Liver (tissue), 9 donors: ENCODE data around the gene HMG20B. TPM values are rescaled to one million over a fixed set of nuclear protein-coding genes. Genes with fewer than 3 reads are reported as not detected.

Source experiments
- DNase-seq: peaks from one replicate; pipeline ENCODE4 v3.0.0-alpha.2; 2017; ENCODE audit warnings: low spot score
- H3K27ac ChIP-seq, 2 donors: one replicate each; pipeline ENCODE4 v1.7.0; 2013; ENCODE audit warnings: inconsistent platforms in 2 of 2, low read length in 2 of 2, control low read depth in 1 of 2, low read depth in 1 of 2, mild to moderate bottlenecking in 1 of 2
- H3K27me3 ChIP-seq, 4 donors: one replicate each; pipeline versions ENCODE4 v1.6.1 to v1.7.0; 2013; ENCODE audit warnings: low read length in 3 of 4, inconsistent platforms in 1 of 4, mild to moderate bottlenecking in 1 of 4, moderate library complexity in 1 of 4; ENCODE audit not compliant: control insufficient read depth in 4 of 4, insufficient read depth in 4 of 4
- H3K36me3 ChIP-seq, 4 donors: one replicate each; pipeline versions ENCODE4 v1.6.1 to v1.7.0; 2013; ENCODE audit warnings: low read length in 3 of 4, mild to moderate bottlenecking in 3 of 4, low read depth in 1 of 4, moderate library complexity in 1 of 4; ENCODE audit not compliant: control insufficient read depth in 4 of 4, insufficient read depth in 3 of 4
- H3K4me1 ChIP-seq, 4 donors: one replicate each; pipeline versions ENCODE4 v1.6.1 to v1.7.0; 2013; ENCODE audit warnings: low read length in 3 of 4, mild to moderate bottlenecking in 3 of 4, moderate library complexity in 1 of 4; ENCODE audit not compliant: control insufficient read depth in 4 of 4, insufficient read depth in 4 of 4
- H3K4me3 ChIP-seq, 3 donors: one replicate each; pipeline versions ENCODE4 v1.6.1 to v1.7.0; 2013; ENCODE audit warnings: low read length in 3 of 3, control low read depth in 1 of 3, low read depth in 1 of 3, mild to moderate bottlenecking in 1 of 3
- H3K9ac ChIP-seq, 2 donors: one replicate each; pipeline ENCODE4 v1.7.0; 2013; ENCODE audit warnings: low read length in 2 of 2, mild to moderate bottlenecking in 2 of 2, moderate library complexity in 2 of 2, control low read depth in 1 of 2, low read depth in 1 of 2
- H3K9me3 ChIP-seq, 4 donors: one replicate each; pipeline versions ENCODE4 v1.6.1 to v1.7.0; 2013; ENCODE audit warnings: low read length in 3 of 4; ENCODE audit not compliant: control insufficient read depth in 4 of 4
- ATF3 ChIP-seq: IDR thresholded peaks from 2 replicates; pipeline ENCODE4 v1.6.1; 2016; ENCODE audit warnings: antibody characterized with exemption
- CTCF ChIP-seq: fragments of 150-350 bp; IDR thresholded peaks from 2 replicates; pipeline ENCODE4 v1.5.1; 2017; ENCODE audit warnings: improper control_type of control experiment, low read depth, low read length; ENCODE audit not compliant: missing input control
- EGR1 ChIP-seq, 2 donors: IDR thresholded peaks; 2 replicates each; pipeline ENCODE4 v1.6.1; 2016 to 2018; ENCODE audit warnings: antibody characterized with exemption in 2 of 2, low read depth in 2 of 2
- FOXA1 ChIP-seq: IDR thresholded peaks from 2 replicates; pipeline ENCODE4 v1.6.1; 2016; ENCODE audit warnings: antibody characterized with exemption
- FOXA2 ChIP-seq: IDR thresholded peaks from 2 replicates; pipeline ENCODE4 v1.6.1; 2016; ENCODE audit warnings: antibody characterized with exemption
- HNF4A ChIP-seq, 2 donors: conservative IDR thresholded peaks; 2 replicates each; pipeline ENCODE4 v1.6.1; 2016; ENCODE audit warnings: antibody characterized with exemption in 2 of 2, mild to moderate bottlenecking in 2 of 2
- HNF4G ChIP-seq: IDR thresholded peaks from 2 replicates; pipeline ENCODE4 v1.6.1; 2016; ENCODE audit warnings: antibody characterized with exemption
- JUND ChIP-seq, 2 donors: IDR thresholded peaks; 2 replicates each; pipeline ENCODE4 v1.6.1; 2016; ENCODE audit warnings: antibody characterized with exemption in 2 of 2
- NR2F2 ChIP-seq: IDR thresholded peaks from 2 replicates; pipeline ENCODE4 v1.6.1; 2016; ENCODE audit warnings: antibody characterized with exemption
- RAD21 ChIP-seq, 2 donors: IDR thresholded peaks; 2 replicates each; pipeline ENCODE4 v1.6.1; 2016; ENCODE audit warnings: antibody characterized with exemption in 2 of 2, mild to moderate bottlenecking in 2 of 2
- RXRA ChIP-seq, 2 donors: IDR thresholded peaks; 2 replicates each; pipeline ENCODE4 v1.6.1; 2017 to 2018; ENCODE audit warnings: antibody characterized with exemption in 2 of 2, mild to moderate bottlenecking in 1 of 2
- SP1 ChIP-seq: IDR thresholded peaks from 2 replicates; pipeline ENCODE4 v1.6.1; 2018; ENCODE audit warnings: antibody characterized with exemption, mild to moderate bottlenecking
- TAF1 ChIP-seq: conservative IDR thresholded peaks from 2 replicates; pipeline ENCODE4 v1.6.1; 2016; ENCODE audit warnings: antibody characterized with exemption, mild to moderate bottlenecking
- YY1 ChIP-seq: IDR thresholded peaks from 2 replicates; pipeline ENCODE4 v1.6.1; 2016; ENCODE audit warnings: antibody characterized with exemption, mild to moderate bottlenecking
- ZBTB33 ChIP-seq: IDR thresholded peaks from 2 replicates; pipeline ENCODE4 v1.6.1; 2016; ENCODE audit warnings: antibody characterized with exemption
- WGBS: extraction: QIAGEN DNeasy Blood & Tissue Kit; methylation state at CpG from one replicate; pipeline ENCODE4 v1.1.7; 2013; 5-methylcytosine and 5-hydroxymethylcytosine counted together
- polyA plus RNA-seq, 2 donors: library from polyadenylated mRNA; stranded (reverse) in 1 of 2; unstranded in 1 of 2; fragments of 200-250 nt in 1 of 2; fragments of >200 nt in 1 of 2; fragmentation: Nextera tagmentation in 1 of 2; extraction: Ambion mirVana in 1 of 2; gene quantifications; one replicate each; pipeline versions ENCODE4 v1.2.1 to v1.2.3, GENCODE V29; 2013 to 2015
- total RNA-seq, 2 donors: library from RNA; depleted of rRNA; stranded (reverse); fragments of >200 nt; gene quantifications; one replicate each; pipeline ENCODE4 v1.2.3, GENCODE V29; 2014
- donor health status: healthy.
- donor health status: healthy.
- donor health status: healthy.
- donor health status: healthy.
- donor health status: healthy.

The HMG20B gene
- total and polyA plus RNA-seq, 4 donors: 28.6 to 35.1 (median 30.5) TPM

GRCh38 chr19:3545669-3546034 lies 27.1 kb upstream of the HMG20B start:
- WGBS: 77% methylated on average over 10 of the region's 10 CpGs
- H3K36me3 ChIP-seq: peaks cover 0 to 10% (median 5%) of the 10 kb centered on the region in 4 donors
- TF ChIP-seq YY1 (no peak), TAF1 (no peak), HNF4A (conservative IDR thresholded peaks at IDR 0.05) (no peak), JUND (IDR thresholded peaks at IDR 0.05) (no peak), EGR1 (IDR thresholded peaks at IDR 0.05; ENCODE audit: low read depth in 2 of 2) (no peak), CTCF (no peak), NR2F2 (no peak), SP1 (no peak)
- H3K27ac ChIP-seq: no peak overlapping the region
- no peaks in the 10 kb centered on the region for H3K9me3 ChIP-seq
- peaks cover 0 to 5% (median 1%) of the 10 kb centered on the region in 4 donors for H3K4me1 ChIP-seq
- no peak overlapping the region for H3K4me3 ChIP-seq
- no peaks in the 10 kb centered on the region for H3K27me3 ChIP-seq
- DNase-seq: no peak
- H3K9ac ChIP-seq: no peak overlapping the region

- TF ChIP-seq JUND (IDR thresholded peaks at IDR 0.05): no peak
- no peak for TF ChIP-seq FOXA1
- TF ChIP-seq RAD21 (IDR thresholded peaks at IDR 0.05): no peak
- TF ChIP-seq HNF4G: no peak
- no peak for TF ChIP-seq ATF3
- no peak for TF ChIP-seq FOXA2
- no peak for TF ChIP-seq EGR1 (IDR thresholded peaks at IDR 0.05; ENCODE audit: low read depth in 2 of 2)
- TF ChIP-seq TAF1: no peak
- no peak for TF ChIP-seq RXRA (IDR thresholded peaks at IDR 0.05)
- no peak for TF ChIP-seq CTCF
- Histone ChIP-seq H3K27ac (no peak overlapping the region), H3K4me1 (peaks cover 0 to 5% (median 1%) of the 10 kb centered on the region in 4 donors), H3K9me3 (no peaks in the 10 kb centered on the region), H3K27me3 (no peaks in the 10 kb centered on the region), H3K9ac (no peak overlapping the region), H3K36me3 (peaks cover 0 to 12% (median 8%) of the 10 kb centered on the region in 4 donors), H3K4me3 (no peak overlapping the region)
- no peak for DNase-seq
- WGBS: 84% methylated on average over 23 of the region's 23 CpGs
Measured at GRCh38 chr19:3546119-3546518, 26.6 kb upstream of the HMG20B start.

- WGBS: 92% methylated on average over 15 of the region's 15 CpGs
- peaks cover 0 to 5% (median 1%) of the 10 kb centered on the region in 4 donors for H3K4me1 ChIP-seq
- no peak overlapping the region for H3K4me3 ChIP-seq
Measured at GRCh38 chr19:3547301-3547731, 25.4 kb upstream of the HMG20B start.

More at GRCh38 chr19:3547301-3547731, 25.4 kb upstream of the HMG20B start:
- TF ChIP-seq TAF1 (no peak), RAD21 (IDR thresholded peaks at IDR 0.05) (peak in 1 of 2 donors; percentile 39), CTCF (peak; percentile 23), ZBTB33 (no peak)
- Histone ChIP-seq H3K27ac (no peak overlapping the region), H3K27me3 (no peaks in the 10 kb centered on the region), H3K9me3 (no peaks in the 10 kb centered on the region), H3K9ac (no peak overlapping the region), H3K36me3 (peaks cover 0 to 12% (median 8%) of the 10 kb centered on the region in 4 donors)
- no peak for DNase-seq
